Glomerular visceral epithelial cell (primary cell): Measurements from ENCODE around the gene TAL2.

ENCODE experiments used
- DNase-seq: peaks from one replicate; pipeline ENCODE4 v3.0.0-alpha.2; 2016; ENCODE audit errors: extremely low spot score

TAL2 gene

GRCh38 chr9:105710638-105711037 lies 48.4 kb downstream of the TAL2 start:
- DNase-seq = no peak

- DNase-seq = no peak
Observed at GRCh38 chr9:105711867-105712266, 49.6 kb downstream of the TAL2 start.

- DNase-seq = no peak
Observed at GRCh38 chr9:105712297-105712696, 50.0 kb downstream of the TAL2 start.
